PC-9 (cell line): ENCODE data around the gene HARS1. TPM values are rescaled to one million over a fixed set of nuclear protein-coding genes. Genes with fewer than 3 reads are reported as not detected.
"Not testable (repeated sequence)": the region's sequence is repeated elsewhere in the genome, so short reads cannot be mapped to it uniquely, and the experiment has no call there.

Experiments used
- BruUV-seq: library from RNA; stranded (reverse); fragments of 400-500 nt; replicated peaks from 2 replicates; lab custom pipeline; 2021; lab: Mats Ljungman, UMichigan
- CTCF ChIA-PET: fragments of 300-600 bp; sonication (Branson Sonifier 250); formaldehyde crosslinking; loops from one replicate; lab custom pipeline; 2022; ENCODE audit warnings: antibody characterized with exemption; lab: Charles Lee
- POLR2A ChIA-PET: fragments of 300-600 bp; sonication (Branson Sonifier 250); formaldehyde crosslinking; loops from one replicate; lab custom pipeline; 2022; ENCODE audit warnings: antibody characterized with exemption; ENCODE audit not compliant: unreplicated experiment; lab: Charles Lee
- DNase-seq, 2 experiments: peaks; one replicate each; pipeline versions ENCODE4 v3.0.0 to v3.0.0-alpha.2; 2015 to 2022; ENCODE audit warnings: mixed read lengths in 1 of 2
- H2AFZ ChIP-seq: fragments of 200-600 bp; sonication (generic); 2 replicates; pipeline ENCODE4 v1.8.1; 2017; ENCODE audit warnings: antibody characterized with exemption
- H3F3A ChIP-seq: fragments of 200-600 bp; sonication (generic); 2 replicates; pipeline ENCODE4 v1.8.1; 2017; ENCODE audit warnings: antibody characterized with exemption, mild to moderate bottlenecking, low read depth; ENCODE audit not compliant: insufficient read depth
- H3K27ac ChIP-seq: fragments of 200-600 bp; sonication (generic); 2 replicates; pipeline ENCODE4 v1.6.1; 2016; ENCODE audit warnings: mixed run types
- H3K27me3 ChIP-seq: fragments of 200-600 bp; sonication (generic); 2 replicates; pipeline ENCODE4 v1.6.1; 2016; ENCODE audit warnings: low read depth, mixed run types; ENCODE audit not compliant: insufficient read depth
- H3K36me3 ChIP-seq: fragments of 200-600 bp; sonication (generic); 2 replicates; pipeline ENCODE4 v1.6.1; 2016; ENCODE audit warnings: low read depth, mixed run types
- H3K4me1 ChIP-seq: fragments of 200-600 bp; sonication (generic); replicated peaks from 2 replicates; pipeline ENCODE4 v1.6.1; 2016; ENCODE audit warnings: mixed run types; ENCODE audit not compliant: insufficient read depth
- H3K4me2 ChIP-seq: fragments of 200-600 bp; sonication (generic); 2 replicates; pipeline ENCODE4 v1.6.1; 2017; ENCODE audit warnings: mixed run types
- H3K4me3 ChIP-seq: fragments of 200-600 bp; sonication (generic); 2 replicates; pipeline ENCODE4 v1.6.1; 2016; ENCODE audit warnings: mixed run types
- H3K79me2 ChIP-seq: fragments of 200-600 bp; sonication (generic); 2 replicates; pipeline ENCODE4 v1.6.1; 2017; ENCODE audit warnings: low read depth, mixed run types
- H3K9me2 ChIP-seq: fragments of 200-600 bp; sonication (generic); 2 replicates; pipeline ENCODE4 v1.8.1; 2017; ENCODE audit warnings: mild to moderate bottlenecking; ENCODE audit not compliant: insufficient read depth
- H3K9me3 ChIP-seq: fragments of 200-600 bp; sonication (generic); 2 replicates; pipeline ENCODE4 v1.8.1; 2016; ENCODE audit warnings: low read depth; ENCODE audit not compliant: insufficient read depth
- H4K20me1 ChIP-seq: fragments of 200-600 bp; sonication (generic); 2 replicates; pipeline ENCODE4 v1.8.1; 2017; ENCODE audit not compliant: insufficient read depth
- CTCF ChIP-seq: fragments of 200-600 bp; sonication (generic); conservative IDR thresholded peaks from 2 replicates; pipeline ENCODE4 v1.6.1; 2017; ENCODE audit warnings: mixed run types, antibody characterized with exemption, mild to moderate bottlenecking, moderate library complexity
- EZH2 ChIP-seq: fragments of 200-600 bp; sonication (generic); IDR thresholded peaks from 2 replicates; pipeline ENCODE4 v1.8.0; 2017; ENCODE audit warnings: antibody characterized with exemption, low read depth
- intact Hi-C: fragments of 100-400 bp; cut with micrococcal nuclease; formaldehyde crosslinking; loops from one replicate; pipeline ENCODE4 v1.10.0; 2022; ENCODE audit not compliant: unreplicated experiment
- microRNA-seq: library from miRNA; unstranded; fragments of <30 nt; microRNA quantifications from one replicate; pipeline ENCODE4 v1.2.0, GENCODE V29; 2021; ENCODE audit warnings: borderline number of aligned reads, borderline replicate concordance
- total RNA-seq: library from RNA; stranded (reverse); gene quantifications from 2 replicates; pipeline ENCODE4 v1.2.3, GENCODE V29; 2021

Gene HARS1
- total RNA-seq, 1 experiment from 2014 or later: 64.3 TPM

DNA sequence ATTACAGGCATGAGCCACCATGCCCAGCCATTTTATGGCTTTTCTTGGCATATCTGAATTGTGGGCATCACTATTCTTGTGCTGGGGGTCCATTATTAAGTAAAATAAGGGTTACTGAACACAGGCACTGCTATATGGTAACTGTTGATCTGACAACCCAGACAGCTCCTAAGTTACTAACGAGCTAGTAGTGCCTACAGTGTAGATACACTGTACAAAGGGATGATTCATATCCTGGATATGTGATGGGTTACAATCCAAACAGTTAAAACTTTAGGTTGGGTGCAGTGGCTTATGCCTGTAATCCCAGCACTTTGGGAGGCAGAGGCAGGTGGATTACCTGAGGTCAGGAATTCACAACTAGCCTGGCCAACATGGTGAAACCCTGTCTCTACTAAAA lies 62.5 kb downstream of the HARS1 start:
- Histone ChIP-seq H3K27me3 (no peaks in the 10 kb centered on the region), H3K4me3 (no peak overlapping the region), H3F3A (peaks cover 13% of the 10 kb centered on the region), H3K79me2 (no peaks in the 10 kb centered on the region), H4K20me1 (no peaks in the 10 kb centered on the region), H3K4me2 (no peak overlapping the region), H3K27ac (no peak overlapping the region), H2AFZ (no peak overlapping the region), H3K9me2 (no peaks in the 10 kb centered on the region), H3K9me3 (peaks cover 21% of the 10 kb centered on the region), H3K36me3 (no peaks in the 10 kb centered on the region), H3K4me1 (peaks cover 6% of the 10 kb centered on the region; the same call in 1 of the 2 replicates)
- no peak for DNase-seq
- TF ChIP-seq CTCF (no peak), EZH2 (no peak)
- no TSS peak for BruUV-seq
- intact Hi-C loops: no loop called here
- POLR2A ChIA-PET: interaction anchor here (0.7 kb wide), 1 partner anchor 1697 kb away, joined by 3 read pairs; no protein-coding TSS in a partner anchor
- CTCF ChIA-PET: no interaction called here

DNA sequence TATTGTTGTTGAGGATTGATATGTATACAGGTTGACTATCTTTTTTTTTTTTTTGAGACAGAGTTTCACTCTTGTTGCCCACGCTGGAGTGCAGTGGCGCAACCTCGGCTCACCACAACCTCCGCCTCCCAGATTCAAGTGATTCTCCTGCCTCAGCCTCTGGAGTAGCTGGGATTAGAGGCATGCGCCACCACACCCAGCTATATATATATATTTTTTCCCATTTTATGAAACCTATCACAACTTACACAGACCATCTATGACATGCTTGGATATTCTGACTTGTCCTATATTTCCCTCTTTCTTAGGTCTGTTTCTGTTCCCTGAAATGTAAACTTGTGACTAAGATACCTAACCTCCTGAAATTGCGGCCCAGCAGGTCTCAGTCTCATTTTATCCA lies 63.2 kb downstream of the HARS1 start:
- no peak for DNase-seq
- BruUV-seq: no TSS peak
- peaks cover 21% of the 10 kb centered on the region for H3K9me3 ChIP-seq
- no peaks in the 10 kb centered on the region for H3K27me3 ChIP-seq
- H3K9me2 ChIP-seq: no peaks in the 10 kb centered on the region
- no peaks in the 10 kb centered on the region for H3K79me2 ChIP-seq
- no peak overlapping the region for H3K4me3 ChIP-seq
- no peak overlapping the region for H3K27ac ChIP-seq
- peaks cover 13% of the 10 kb centered on the region for H3F3A ChIP-seq
- no peak overlapping the region for H2AFZ ChIP-seq
- ChIA-PET POLR2A (interaction anchor here (0.6 kb wide), 1 partner anchor 856 kb away, joined by 3 read pairs; no protein-coding TSS in a partner anchor), CTCF (no interaction called here)
- H4K20me1 ChIP-seq: no peaks in the 10 kb centered on the region
- H3K36me3 ChIP-seq: no peaks in the 10 kb centered on the region
- no peak overlapping the region for H3K4me2 ChIP-seq
- TF ChIP-seq EZH2 (no peak), CTCF (no peak)
- intact Hi-C loops: no loop called here
- H3K4me1 ChIP-seq: no peaks in the 10 kb centered on the region

GRCh38 chr5:140624886-140625285 lies 66.3 kb downstream of the HARS1 start:
- POLR2A ChIA-PET: interaction anchor here (0.6 kb wide), 1 partner anchor 23 kb away, joined by 4 read pairs; the partner anchor contains the start of gene IK
- H2AFZ ChIP-seq: 0 out of 2 replicates have a peak overlapping the region, but pooled peaks have one; percentile 23
- H4K20me1 ChIP-seq, H3K9me2 ChIP-seq, H3K27me3 ChIP-seq, H3F3A ChIP-seq, H3K27ac ChIP-seq, intact Hi-C loops, H3K4me2 ChIP-seq, H3K4me3 ChIP-seq, H3K36me3 ChIP-seq, DNase-seq, CTCF ChIA-PET, H3K4me1 ChIP-seq, H3K79me2 ChIP-seq, BruUV-seq: not testable (repeated sequence)
- H3K9me3 ChIP-seq: peaks cover 22% of the 10 kb centered on the region

Small RNAs within 50 kb of the gene (microRNA-seq; reads per million reads assigned to microRNA genes)
- not detected for gene MIR3655

Other genes starting within 250 kb of the HARS1 start
- gene EIF4EBP3, start 143.7 kb downstream of the HARS1 start, total RNA-seq: 4.8 and 5.6 TPM in 2 replicates
- gene SRA1, start 133.9 kb downstream of the HARS1 start, total RNA-seq: 30.5 and 36.1 TPM in 2 replicates
- gene APBB3, start 126.8 kb downstream of the HARS1 start, total RNA-seq: 23.4 and 26.0 TPM in 2 replicates
- gene SLC35A4, start 126.5 kb downstream of the HARS1 start, total RNA-seq: 44.2 and 66.2 TPM in 2 replicates
- gene CD14, start 58.2 kb downstream of the HARS1 start, total RNA-seq: 0.35 and 0.81 TPM in 2 replicates
- 12.1 and 25.2 TPM in 2 replicates for gene TMCO6, start 51.9 kb downstream of the HARS1 start, total RNA-seq
- 69.7 and 72.7 TPM in 2 replicates for gene NDUFA2, start 43.7 kb downstream of the HARS1 start, total RNA-seq
- gene IK, start 43.5 kb downstream of the HARS1 start, total RNA-seq: 74.2 and 86.7 TPM in 2 replicates
- 37.9 and 39.2 TPM in 2 replicates for gene WDR55, start 26.5 kb downstream of the HARS1 start, total RNA-seq
- gene DND1, start 17.8 kb downstream of the HARS1 start, total RNA-seq: 1.2 and 2.0 TPM in 2 replicates
- gene HARS2, start 85 bp upstream of the HARS1 start, total RNA-seq: 28.8 and 31.1 TPM in 2 replicates
- gene ZMAT2, start 9.1 kb upstream of the HARS1 start, total RNA-seq: 53.5 and 60.1 TPM in 2 replicates
- gene PCDHA1, start 94.8 kb upstream of the HARS1 start, total RNA-seq: not detected in 2 replicates
- not detected in 2 replicates for gene PCDHA2, start 103.5 kb upstream of the HARS1 start, total RNA-seq
- not detected in 2 replicates for gene PCDHA3, start 109.7 kb upstream of the HARS1 start, total RNA-seq
- not detected in 2 replicates for gene PCDHA4, start 115.7 kb upstream of the HARS1 start, total RNA-seq
- gene PCDHA5, start 130.2 kb upstream of the HARS1 start, total RNA-seq: not detected in 2 replicates
- gene PCDHA6, start 136.6 kb upstream of the HARS1 start, total RNA-seq: not detected in 2 replicates
- not detected in 2 replicates for gene PCDHA7, start 142.9 kb upstream of the HARS1 start, total RNA-seq
- not detected in 2 replicates for gene PCDHA8, start 149.8 kb upstream of the HARS1 start, total RNA-seq
- not detected in 2 replicates for gene PCDHA9, start 157.0 kb upstream of the HARS1 start, total RNA-seq
- gene PCDHA10, start 164.5 kb upstream of the HARS1 start, total RNA-seq: not detected in 2 replicates
- gene PCDHA11, start 177.6 kb upstream of the HARS1 start, total RNA-seq: not detected in 2 replicates
- gene PCDHA12, start 183.9 kb upstream of the HARS1 start, total RNA-seq: not detected in 2 replicates
- gene PCDHA13, start 190.8 kb upstream of the HARS1 start, total RNA-seq: not detected in 2 replicates
- 0.88 and 0.90 TPM in 2 replicates for gene PCDHAC1, start 234.9 kb upstream of the HARS1 start, total RNA-seq